Stimulated activated CD8-positive, alpha-beta memory T cell treated with anti-CD3 and anti-CD28 coated beads, Interleukin-4, amount 100 ng/mL, for 48 hours (primary cell): ENCODE results near the gene SLC22A5.
"Not testable (repeated sequence)": the region's sequence is repeated elsewhere in the genome, so short reads cannot be mapped to it uniquely, and the experiment has no call there.

Experiments
- DNase-seq: peaks from one replicate; pipeline ENCODE4 v3.0.0-alpha.2; 2020

SLC22A5 gene

GRCh38 chr5:132389051-132389331 is 19.5 kb downstream of the SLC22A5 start:
- DNase-seq: no peak

- DNase-seq: peak; percentile 33
Measured at GRCh38 chr5:132389585-132390286, 20.2 kb downstream of the SLC22A5 start.

GRCh38 chr5:132391247-132391646 is 21.7 kb downstream of the SLC22A5 start:
- no peak for DNase-seq

GRCh38 chr5:132391870-132392269 is 22.4 kb downstream of the SLC22A5 start:
- DNase-seq: no peak

- no peak for DNase-seq
Measured at GRCh38 chr5:132392411-132392810, 22.9 kb downstream of the SLC22A5 start.

- no peak for DNase-seq
Measured at GRCh38 chr5:132392978-132393825, 23.7 kb downstream of the SLC22A5 start.

- DNase-seq: no peak
Measured at GRCh38 chr5:132394667-132395259, 25.3 kb downstream of the SLC22A5 start.

- no peak for DNase-seq
Measured at GRCh38 chr5:132396589-132397031, 27.1 kb downstream of the SLC22A5 start.

- no peak for DNase-seq
Measured at GRCh38 chr5:132397224-132397623, 27.7 kb downstream of the SLC22A5 start.

GRCh38 chr5:132397936-132398675 is 28.6 kb downstream of the SLC22A5 start:
- DNase-seq: not testable (repeated sequence)

- not testable (repeated sequence) for DNase-seq
Measured at GRCh38 chr5:132404041-132404440, 34.5 kb downstream of the SLC22A5 start.

GRCh38 chr5:132405646-132406045 is 36.1 kb downstream of the SLC22A5 start:
- DNase-seq: no peak

- peak; percentile 24 for DNase-seq
Measured at GRCh38 chr5:132406144-132406783, 36.8 kb downstream of the SLC22A5 start.

GRCh38 chr5:132407970-132408369 is 38.5 kb downstream of the SLC22A5 start:
- no peak for DNase-seq

- peak; percentile 21 for DNase-seq
Measured at GRCh38 chr5:132408456-132408855, 38.9 kb downstream of the SLC22A5 start.

- no peak for DNase-seq
Measured at GRCh38 chr5:132408965-132409364, 39.5 kb downstream of the SLC22A5 start.

- DNase-seq: peak; percentile 89
Measured at GRCh38 chr5:132410451-132411303, 41.2 kb downstream of the SLC22A5 start.

- peak; percentile 56 for DNase-seq
Measured at GRCh38 chr5:132411304-132412013, 41.9 kb downstream of the SLC22A5 start.

- no peak for DNase-seq
Measured at GRCh38 chr5:132413567-132413966, 44.1 kb downstream of the SLC22A5 start.

- DNase-seq: no peak
Measured at GRCh38 chr5:132414634-132415378, 45.3 kb downstream of the SLC22A5 start.
